ENCODE results near the gene RGS11.

Gene RGS11

GRCh38 chr16:296276-296675 lies 20.5 kb upstream of the RGS11 start:
- DNase-seq = no peak

GRCh38 chr16:293043-293775 lies 17.5 kb upstream of the RGS11 start:
- DNase-seq = no peak

GRCh38 chr16:291539-291938 lies 15.8 kb upstream of the RGS11 start:
- DNase-seq = no peak

GRCh38 chr16:290681-291405 lies 15.1 kb upstream of the RGS11 start:
- no peak for DNase-seq

GRCh38 chr16:290015-290680 lies 14.4 kb upstream of the RGS11 start:
- no peak for DNase-seq

- DNase-seq = no peak
Observed at GRCh38 chr16:289395-289997, 13.8 kb upstream of the RGS11 start.

- no peak for DNase-seq
Observed at GRCh38 chr16:287981-288920, 12.5 kb upstream of the RGS11 start.

- DNase-seq = no peak
Observed at GRCh38 chr16:287298-287811, 11.6 kb upstream of the RGS11 start.

- DNase-seq = no peak
Observed at GRCh38 chr16:286491-287297, 10.9 kb upstream of the RGS11 start.

GRCh38 chr16:285146-286055 lies 9.7 kb upstream of the RGS11 start:
- no peak for DNase-seq

- no peak for DNase-seq
Observed at GRCh38 chr16:284204-285120, 8.7 kb upstream of the RGS11 start.

GRCh38 chr16:283033-283805 lies 7.5 kb upstream of the RGS11 start, which contains the start of gene PDIA2:
Gene PDIA2, plus strand, starts transcription at chr16:283164. Its CDS starts 6 bp downstream, at chr16:283170.
- DNase-seq = no peak

- no peak for DNase-seq
Observed at GRCh38 chr16:282491-282890, 6.7 kb upstream of the RGS11 start.

GRCh38 chr16:281660-282255 lies 6.0 kb upstream of the RGS11 start:
- no peak for DNase-seq

GRCh38 chr16:280991-281659 lies 5.4 kb upstream of the RGS11 start:
- DNase-seq = no peak

GRCh38 chr16:280552-280951 lies 4.8 kb upstream of the RGS11 start, which contains the start of gene ARHGDIG:
Gene ARHGDIG, plus strand, starts transcription at chr16:280591. Its CDS starts 90 bp downstream, at chr16:280681.
- DNase-seq = no peak

GRCh38 chr16:280005-280460 lies 4.3 kb upstream of the RGS11 start:
- no peak for DNase-seq

Measured in KG1 (cell line).